ENCODE data around the gene CLEC17A. TPM values are rescaled to one million over a fixed set of nuclear protein-coding genes. Genes with fewer than 3 reads are reported as not detected.
"Not testable (repeated sequence)": the region's sequence is repeated elsewhere in the genome, so short reads cannot be mapped to it uniquely, and the experiment has no call there.

Gene CLEC17A
- 10 to 100 TPM in 1 of 4 donors, 1 to 10 TPM in 1, not detected in 2; 1.3 to 12.4 TPM for total RNA-seq

DNA sequence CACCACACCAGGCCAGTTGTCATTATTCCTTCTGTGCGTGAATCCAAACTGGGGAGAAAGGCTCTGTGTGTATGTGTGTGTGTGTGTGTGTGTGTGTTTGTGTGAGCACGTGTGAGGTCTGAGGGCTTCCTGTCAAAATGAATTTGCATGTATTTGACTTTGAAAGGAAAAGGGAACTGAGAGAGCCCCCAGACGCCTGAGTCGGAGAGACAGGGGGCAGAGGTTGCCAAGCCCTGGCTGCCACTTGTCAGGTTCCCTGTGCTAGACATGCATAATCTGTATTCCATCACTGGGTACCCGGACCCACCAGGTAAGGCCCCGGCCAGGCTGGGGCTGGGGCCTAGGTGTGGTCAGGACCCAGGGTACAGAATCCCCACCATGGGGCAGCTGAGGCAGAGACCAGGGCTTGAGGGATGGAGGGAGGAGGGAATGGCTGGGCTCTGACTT, at the start of gene CLEC17A:
Gene CLEC17A (plus strand): TSS at position 191 of the 447 bp plus-strand sequence. CDS start 77 bp downstream, at position 268.
- Histone ChIP-seq H3K36me3 (no peaks in the 10 kb centered on the region), H3K27me3 (no peaks in the 10 kb centered on the region), H3K27ac (peak within 1 kb of the TSS in 1 of 4 donors; percentile 73), H3K4me1 (no peaks in the 10 kb centered on the region), H3K9me3 (no peaks in the 10 kb centered on the region), H3K4me3 (peak within 1 kb of the TSS in 2 of 4 donors; percentile 37 to 43)
- peak in 2 of 3 donors; percentile 87 to 88 for DNase-seq
- TF ChIP-seq, protein P1, sequence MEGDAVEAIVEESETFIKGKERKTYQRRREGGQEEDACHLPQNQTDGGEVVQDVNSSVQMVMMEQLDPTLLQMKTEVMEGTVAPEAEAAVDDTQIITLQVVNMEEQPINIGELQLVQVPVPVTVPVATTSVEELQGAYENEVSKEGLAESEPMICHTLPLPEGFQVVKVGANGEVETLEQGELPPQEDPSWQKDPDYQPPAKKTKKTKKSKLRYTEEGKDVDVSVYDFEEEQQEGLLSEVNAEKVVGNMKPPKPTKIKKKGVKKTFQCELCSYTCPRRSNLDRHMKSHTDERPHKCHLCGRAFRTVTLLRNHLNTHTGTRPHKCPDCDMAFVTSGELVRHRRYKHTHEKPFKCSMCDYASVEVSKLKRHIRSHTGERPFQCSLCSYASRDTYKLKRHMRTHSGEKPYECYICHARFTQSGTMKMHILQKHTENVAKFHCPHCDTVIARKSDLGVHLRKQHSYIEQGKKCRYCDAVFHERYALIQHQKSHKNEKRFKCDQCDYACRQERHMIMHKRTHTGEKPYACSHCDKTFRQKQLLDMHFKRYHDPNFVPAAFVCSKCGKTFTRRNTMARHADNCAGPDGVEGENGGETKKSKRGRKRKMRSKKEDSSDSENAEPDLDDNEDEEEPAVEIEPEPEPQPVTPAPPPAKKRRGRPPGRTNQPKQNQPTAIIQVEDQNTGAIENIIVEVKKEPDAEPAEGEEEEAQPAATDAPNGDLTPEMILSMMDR (IDR thresholded peaks at IDR 0.05): no peak
- TF ChIP-seq POLR2A (IDR thresholded peaks at IDR 0.05): no peak

DNA sequence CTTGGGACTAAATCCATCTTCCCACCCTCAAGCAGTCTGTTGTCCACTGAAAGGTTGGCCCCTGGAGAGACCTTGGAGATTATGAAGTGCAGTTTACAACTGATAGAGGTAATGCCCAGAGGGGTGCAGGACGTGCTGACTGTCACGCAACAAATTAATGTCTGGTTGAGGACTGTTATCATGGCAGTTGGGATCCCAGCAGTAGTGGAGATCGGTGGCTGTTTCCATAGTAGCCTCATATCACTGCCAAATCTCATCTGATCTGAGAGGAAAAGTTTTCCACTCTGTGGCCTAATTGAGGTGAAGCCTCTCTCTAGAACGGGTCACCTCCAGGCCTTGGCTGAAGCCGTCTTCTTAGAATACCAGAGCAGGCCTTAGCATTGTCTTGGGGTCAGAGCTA, 49.4 kb upstream of the CLEC17A start:
- TF ChIP-seq POLR2A (IDR thresholded peaks at IDR 0.05): no peak
- TF ChIP-seq, protein P1 (IDR thresholded peaks at IDR 0.05): no peak
- H3K36me3 ChIP-seq: no peaks in the 10 kb centered on the region
- no peak for DNase-seq
- H3K9me3 ChIP-seq: no peaks in the 10 kb centered on the region
- no peak overlapping the region for H3K4me3 ChIP-seq
- peaks cover 0 to 32% (median 2%) of the 10 kb centered on the region in 4 donors for H3K4me1 ChIP-seq
- no peaks in the 10 kb centered on the region for H3K27me3 ChIP-seq
- no peak overlapping the region for H3K27ac ChIP-seq

DNA sequence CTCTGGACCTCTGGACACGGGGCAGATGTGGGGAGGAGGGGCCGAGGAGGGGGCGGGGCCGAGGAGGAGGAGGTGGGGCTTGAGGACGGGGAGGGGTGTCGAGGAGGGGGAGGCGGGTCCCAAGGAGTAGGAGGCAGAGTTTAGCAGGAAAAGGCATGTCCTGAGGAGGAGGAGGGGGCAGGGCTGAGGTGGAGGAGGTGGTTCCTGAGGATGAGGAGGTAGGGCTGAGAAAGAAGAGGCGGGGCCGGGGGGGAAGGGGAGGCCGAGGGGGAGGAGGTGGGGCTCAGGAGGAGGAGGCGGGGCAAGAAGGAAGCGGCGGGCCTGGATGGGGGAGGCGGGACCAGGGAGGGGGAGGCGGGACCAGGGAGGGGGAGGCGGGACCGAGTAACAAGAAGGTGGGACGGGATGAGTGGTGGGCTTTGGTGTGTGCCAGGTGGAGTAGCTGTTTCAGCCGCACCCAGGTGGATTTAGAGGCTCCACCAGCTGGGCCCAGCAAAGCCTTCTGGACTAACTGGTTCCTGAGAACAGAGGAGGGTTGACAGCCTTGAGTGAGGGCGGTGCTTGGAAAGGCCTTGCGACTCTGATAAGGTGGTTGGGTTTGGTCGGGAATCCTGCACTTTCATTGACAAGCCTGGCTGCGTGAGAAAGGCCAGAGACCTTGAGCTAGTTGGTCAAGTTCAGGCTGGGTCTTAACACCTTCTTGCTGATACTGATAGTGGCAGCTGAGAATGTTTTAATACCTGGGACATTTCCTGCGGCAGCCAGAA, 45.8 kb upstream of the CLEC17A start:
- Histone ChIP-seq H3K9me3 (no peaks in the 10 kb centered on the region), H3K4me3 (peak overlapping the region in 2 of 4 donors; percentile 35 to 47), H3K36me3 (no peaks in the 10 kb centered on the region), H3K27me3 (no peaks in the 10 kb centered on the region), H3K27ac (peak overlapping the region in 3 of 4 donors; percentile 17 to 78 (median 48)), H3K4me1 (peaks cover 0 to 10% (median 0%) of the 10 kb centered on the region in 4 donors)
- DNase-seq: peak in 2 of 3 donors; percentile 89 to 92
- TF ChIP-seq, protein P1 (IDR thresholded peaks at IDR 0.05): no peak
- peak; percentile 15 to 56 for TF ChIP-seq POLR2A (IDR thresholded peaks at IDR 0.05)

- DNase-seq: no peak
- H3K9me3 ChIP-seq: no peaks in the 10 kb centered on the region
- H3K4me3 ChIP-seq: no peak overlapping the region
- H3K27ac ChIP-seq: no peak overlapping the region
- H3K4me1 ChIP-seq: peaks cover 0 to 18% (median 0%) of the 10 kb centered on the region in 4 donors
- H3K36me3 ChIP-seq: no peaks in the 10 kb centered on the region
- TF ChIP-seq POLR2A (IDR thresholded peaks at IDR 0.05): no peak
- TF ChIP-seq, protein P1 (IDR thresholded peaks at IDR 0.05): no peak
- no peaks in the 10 kb centered on the region for H3K27me3 ChIP-seq
Measured at GRCh38 chr19:14540741-14541525, 42.0 kb upstream of the CLEC17A start.

DNA sequence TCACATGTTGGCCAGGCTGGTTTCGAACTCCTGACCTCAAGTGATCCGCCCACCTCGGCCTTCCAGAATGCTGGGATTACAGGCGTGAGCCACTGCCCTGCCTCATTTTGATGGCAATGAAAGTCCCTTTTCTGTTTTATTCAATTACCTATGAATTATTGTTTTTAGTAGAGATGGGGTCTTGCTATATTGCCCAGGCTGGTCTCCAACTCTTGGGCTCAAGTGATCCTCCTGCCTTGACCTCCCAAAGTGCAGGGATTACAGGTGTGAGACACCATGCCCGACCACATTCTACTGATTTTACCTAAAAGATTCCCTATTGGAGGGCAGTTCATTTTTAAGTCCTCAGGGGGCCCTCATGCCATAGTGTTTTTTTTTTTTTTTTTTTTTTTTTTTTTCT, 40.9 kb upstream of the CLEC17A start:
- H3K9me3 ChIP-seq, H3K36me3 ChIP-seq, H3K4me3 ChIP-seq, H3K4me1 ChIP-seq, DNase-seq, H3K27ac ChIP-seq, H3K27me3 ChIP-seq: not testable (repeated sequence)
